GM19043 (cell line): ENCODE measurements around the gene HCK.
A peak's percentile ranks its signal among the peaks of the same experiment; 100 is the strongest.
"Not testable (repeated sequence)": the region's sequence is repeated elsewhere in the genome, so short reads cannot be mapped to it uniquely, and the experiment has no call there.

Experiments used
- ATAC-seq: cut with Tn5 transposase; IDR thresholded peaks from one replicate; pipeline ENCODE4 v1.9.1; 2021; ENCODE audit warnings: low read depth; ENCODE audit not compliant: unreplicated experiment

HCK gene

DNA sequence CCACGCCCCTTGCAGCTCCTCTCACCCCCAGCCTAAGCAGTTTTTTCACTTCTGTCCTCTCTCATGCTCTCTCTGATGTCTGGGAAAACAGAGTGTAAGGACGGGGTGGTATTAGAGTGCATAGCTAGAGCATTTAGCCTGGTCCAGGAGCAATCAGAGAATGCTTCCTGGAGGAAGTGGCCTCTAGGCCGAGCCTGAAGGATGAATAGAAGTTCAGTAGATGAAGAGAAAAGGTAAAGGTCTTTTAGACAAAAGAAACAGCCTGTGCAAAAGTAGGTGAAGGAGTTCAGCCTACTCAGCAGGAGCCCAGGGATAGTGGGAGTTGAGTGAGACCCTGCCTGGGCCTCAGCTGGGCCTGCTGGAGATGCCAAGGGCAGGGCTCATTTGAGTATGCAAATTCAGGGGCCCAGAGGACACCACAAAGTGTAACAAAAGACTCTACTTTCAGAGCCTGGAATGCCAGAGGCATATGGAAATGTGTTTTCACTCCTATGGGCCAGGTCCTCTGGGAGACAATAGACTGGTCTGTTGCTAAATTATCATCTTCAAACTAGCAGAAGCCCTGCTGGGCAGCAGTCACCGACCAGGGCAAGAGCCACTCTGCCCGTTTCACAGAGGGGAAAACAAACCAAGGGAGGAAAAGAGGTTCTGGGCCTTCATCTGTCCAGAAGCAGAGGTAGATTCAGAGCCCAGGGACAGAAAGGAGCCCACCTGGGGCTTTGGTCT is 37.8 kb downstream of the HCK start:
- ATAC-seq, result no peak

DNA sequence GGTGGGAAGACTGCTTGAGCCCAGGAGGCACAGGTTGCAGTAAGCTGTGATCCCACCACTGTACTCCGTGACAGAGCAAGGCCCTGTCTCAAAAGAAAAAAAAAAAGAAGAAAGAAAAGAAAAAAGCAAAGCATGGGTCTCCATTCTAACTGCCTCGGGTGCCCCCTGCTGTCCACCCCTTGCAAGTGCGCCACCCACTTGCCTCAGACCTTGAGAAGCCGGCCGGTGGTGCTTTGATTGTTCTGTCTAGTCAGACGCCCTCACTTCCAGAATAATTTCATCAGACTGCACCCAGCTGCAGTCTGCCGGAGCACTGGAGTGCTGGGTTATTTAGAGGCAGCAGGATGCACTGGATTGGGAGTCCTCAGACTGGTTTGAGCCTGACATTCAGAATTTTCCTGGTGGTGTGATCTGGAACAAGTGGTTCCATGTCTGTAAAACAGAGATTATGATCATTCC is 39.9 kb downstream of the HCK start:
- ATAC-seq, result no peak

DNA sequence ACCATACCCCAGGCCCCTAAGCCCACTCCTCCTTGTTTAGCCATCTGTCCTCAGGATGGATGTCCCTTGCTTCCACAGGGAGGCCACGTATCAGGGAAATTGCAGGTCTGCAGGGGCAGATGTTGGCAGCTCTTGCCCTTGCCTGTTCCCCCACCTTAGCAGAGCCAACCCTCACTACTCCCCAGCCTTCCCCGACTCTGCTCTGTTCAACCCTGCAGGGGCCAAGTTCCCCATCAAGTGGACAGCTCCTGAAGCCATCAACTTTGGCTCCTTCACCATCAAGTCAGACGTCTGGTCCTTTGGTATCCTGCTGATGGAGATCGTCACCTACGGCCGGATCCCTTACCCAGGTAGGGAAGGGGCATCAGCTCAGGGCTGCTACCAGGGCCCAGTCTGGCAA is 46.7 kb downstream of the HCK start:
- ATAC-seq, result no peak

DNA sequence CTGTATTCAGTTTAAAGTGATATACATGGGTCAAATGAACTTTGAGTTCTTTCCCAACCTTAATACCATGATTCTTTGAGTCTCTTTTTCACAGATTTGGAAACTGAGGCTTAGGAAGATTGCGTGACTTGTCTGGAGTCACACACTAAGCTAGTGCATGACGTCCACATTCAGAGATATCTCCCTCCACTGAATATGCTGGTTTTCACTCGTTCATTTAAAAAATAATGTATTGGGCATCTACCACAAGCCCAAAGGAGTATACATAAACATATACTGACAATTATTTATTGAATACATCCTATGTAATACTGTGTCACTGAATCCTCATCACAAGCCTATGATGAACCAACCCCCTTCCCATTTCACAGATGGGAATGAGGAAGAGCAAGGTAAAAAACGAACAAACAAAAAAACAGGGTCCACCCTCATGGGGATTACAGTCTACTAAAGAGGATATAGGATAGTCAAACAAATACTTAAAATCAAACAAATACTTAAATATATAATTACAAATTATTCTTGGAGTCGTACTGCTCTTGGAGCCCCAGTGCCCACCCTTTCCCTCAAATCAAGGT is 56.9 kb downstream of the HCK start:
- ATAC-seq, result no peak

DNA sequence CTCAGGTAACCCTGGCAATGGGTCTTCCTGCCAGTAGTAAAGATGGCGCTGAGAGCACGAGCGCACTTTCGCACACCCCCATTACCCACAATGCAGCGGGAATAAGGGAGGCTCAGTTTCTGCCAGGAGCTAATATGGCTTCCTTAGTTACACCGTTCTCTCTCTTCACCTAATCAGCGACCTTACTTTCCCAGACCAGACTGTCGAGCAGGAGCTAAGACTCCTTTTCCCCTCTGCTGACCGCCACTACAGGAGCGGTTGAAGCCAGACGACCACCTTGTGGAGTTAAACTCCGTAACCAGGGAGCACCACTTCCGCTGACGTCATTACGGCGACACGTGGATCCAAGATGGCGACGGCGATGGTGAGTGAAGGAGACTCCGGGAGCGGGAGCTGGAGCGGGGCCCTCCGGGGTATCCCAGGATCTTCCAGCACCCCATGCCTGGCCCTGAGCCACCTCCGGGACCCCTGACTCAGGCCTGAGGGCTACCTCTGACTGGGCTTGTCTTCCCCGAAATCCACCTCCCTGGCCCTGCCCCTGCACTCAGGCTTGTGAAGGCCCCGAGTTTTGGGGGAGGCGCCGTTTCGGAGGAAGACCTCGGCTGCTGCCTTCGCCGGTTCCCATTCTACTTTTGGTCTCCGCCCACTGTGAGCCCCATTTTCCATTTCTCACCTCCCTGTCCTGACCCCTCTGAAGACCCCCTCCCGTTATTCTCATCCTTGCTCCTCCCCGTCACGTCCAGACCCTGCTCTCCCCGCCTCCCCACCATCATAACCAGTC is 57.5 kb downstream of the HCK start, which contains the start of gene TM9SF4:
TSS of gene TM9SF4 (plus strand) at position 323 of the 781 bp plus-strand sequence. CDS start at position 350, 27 bp downstream.
- peak; percentile 79 for ATAC-seq

DNA sequence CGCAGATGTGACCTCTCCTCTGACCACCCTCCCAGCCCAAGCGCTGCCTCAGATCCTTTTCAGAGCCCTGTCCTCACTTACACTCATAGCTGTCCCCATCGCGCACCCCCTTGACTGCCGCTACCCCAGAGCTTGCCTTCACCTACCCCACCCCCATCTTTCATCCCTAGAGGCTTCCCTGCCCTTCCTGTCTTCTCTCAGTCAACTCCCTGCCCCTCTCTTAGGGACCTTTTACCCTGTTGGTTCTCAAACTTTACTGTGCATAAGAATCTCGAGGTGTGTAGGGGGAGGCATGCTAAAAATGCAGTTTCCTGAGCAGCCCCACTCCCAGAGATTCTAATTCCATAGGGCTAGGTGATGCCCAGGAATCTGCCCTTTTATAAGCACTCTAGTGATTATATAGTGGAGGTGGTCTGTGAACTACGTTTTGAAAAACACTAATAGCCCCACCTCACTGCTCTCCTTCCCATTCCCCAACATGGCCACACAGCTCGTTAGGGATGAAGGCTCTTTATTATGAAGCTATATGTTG is 58.2 kb downstream of the HCK start:
- no peak for ATAC-seq

DNA sequence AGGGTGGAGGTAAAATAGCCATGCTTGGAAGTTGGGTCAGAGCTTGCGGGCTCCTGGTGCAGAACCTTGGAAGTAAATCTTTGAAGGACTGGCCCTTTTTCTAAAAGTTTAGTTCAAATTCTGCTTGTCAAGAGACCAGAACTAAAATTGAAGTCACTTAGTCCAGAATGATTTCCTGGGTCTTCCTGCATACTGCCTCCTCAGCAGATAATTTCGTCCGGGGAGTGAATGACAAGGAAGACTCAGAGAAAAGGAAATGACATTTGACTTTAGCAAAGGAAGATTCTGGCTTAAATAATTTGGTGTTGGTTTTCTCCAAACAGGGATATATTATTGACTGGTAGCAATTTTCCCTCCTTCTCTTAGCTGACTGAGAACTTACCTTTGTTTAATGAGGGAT is 58.7 kb downstream of the HCK start:
- ATAC-seq, result no peak

DNA sequence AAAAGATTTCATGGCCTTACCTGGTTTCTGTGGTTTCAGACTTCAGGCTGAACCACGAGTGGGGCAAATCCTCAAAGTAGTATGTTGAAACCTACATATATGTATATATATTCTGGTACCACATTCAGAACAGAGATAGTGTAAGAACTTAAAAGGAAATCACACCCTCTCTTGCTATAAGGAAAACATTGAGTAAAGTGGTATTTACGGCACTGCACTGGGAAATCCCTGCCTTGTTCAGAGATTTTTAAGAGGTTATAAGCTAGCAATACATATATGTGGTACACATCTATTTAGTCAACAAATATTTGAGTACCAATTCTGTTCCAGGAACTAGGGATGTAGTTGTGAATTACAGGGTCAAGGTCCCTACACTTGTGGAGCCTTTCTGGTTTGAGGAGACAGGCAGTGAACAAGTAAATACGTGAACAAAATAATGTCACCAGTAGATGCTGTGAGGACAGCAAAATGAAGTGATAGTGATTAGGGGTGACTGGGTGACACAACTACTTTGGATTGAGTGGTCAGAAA is 59.2 kb downstream of the HCK start:
- no peak for ATAC-seq

DNA sequence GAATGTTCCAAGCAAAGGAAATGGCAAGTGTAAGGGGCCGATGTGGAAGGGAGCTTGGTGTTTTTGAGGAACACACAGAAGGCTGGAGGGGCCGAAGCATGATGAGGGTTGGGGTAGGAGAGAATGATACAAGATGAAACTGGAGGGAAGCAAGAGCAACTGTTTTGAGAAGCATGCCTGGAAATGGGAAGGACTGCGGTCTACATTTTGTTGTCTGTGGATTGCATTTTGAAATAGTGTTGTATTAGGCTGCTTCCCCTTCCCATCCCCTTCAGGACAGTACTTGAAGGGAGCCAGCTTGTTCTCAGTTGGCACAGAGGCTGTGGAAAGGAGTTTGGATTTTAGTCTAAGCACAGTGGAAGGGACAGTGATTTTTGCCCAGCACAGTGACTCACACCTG is 59.7 kb downstream of the HCK start:
- no peak for ATAC-seq

DNA sequence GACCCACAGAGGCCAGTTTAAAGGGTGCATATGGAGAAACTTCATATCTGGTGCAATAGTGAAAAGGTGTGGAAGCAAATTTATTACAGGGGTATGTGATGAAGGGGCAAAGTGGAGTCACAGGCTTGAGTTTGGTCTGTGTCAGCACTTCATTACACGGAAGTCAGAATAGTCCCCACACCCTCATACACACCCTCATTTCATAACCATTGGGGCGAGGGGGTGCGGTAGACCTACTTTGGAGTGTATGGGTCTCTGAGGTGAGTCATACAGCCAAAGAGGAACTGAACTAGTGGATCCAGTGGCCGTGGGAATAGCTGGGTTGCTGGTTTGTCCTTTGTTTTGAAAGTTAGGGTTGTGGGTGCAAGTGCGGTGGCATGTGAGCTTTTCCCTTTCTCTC is 60.8 kb downstream of the HCK start:
- ATAC-seq, result no peak

DNA sequence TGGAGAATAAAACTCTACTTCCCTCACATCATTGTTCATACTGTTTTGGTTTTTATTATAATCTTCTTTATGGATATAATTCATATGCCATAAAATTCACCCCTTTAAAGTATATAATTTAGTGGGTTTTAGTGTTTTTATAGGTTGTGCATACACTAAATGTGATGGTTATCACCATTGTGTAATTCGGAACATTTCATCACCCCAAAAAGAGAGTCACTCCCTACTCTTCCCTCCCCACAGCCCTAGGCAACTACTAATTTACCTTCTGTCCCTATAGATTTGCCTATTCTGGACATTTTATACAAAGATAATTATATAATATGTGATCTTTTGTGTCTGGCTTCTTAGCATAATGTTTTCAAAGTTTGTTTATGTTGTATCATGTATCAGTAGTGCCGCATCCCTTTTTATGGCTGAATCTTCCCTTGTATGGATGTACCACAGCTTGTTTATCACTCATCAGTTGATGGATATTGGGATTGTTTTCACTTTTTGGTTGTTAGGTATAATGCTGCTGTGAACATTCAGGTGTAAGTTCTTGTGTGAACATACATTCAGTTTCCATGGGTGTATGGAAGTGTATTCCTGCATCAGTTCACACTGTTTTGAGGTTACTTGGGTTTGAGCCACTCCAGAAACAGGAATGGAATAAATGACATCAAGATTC is 61.7 kb downstream of the HCK start:
- ATAC-seq, result no peak

DNA sequence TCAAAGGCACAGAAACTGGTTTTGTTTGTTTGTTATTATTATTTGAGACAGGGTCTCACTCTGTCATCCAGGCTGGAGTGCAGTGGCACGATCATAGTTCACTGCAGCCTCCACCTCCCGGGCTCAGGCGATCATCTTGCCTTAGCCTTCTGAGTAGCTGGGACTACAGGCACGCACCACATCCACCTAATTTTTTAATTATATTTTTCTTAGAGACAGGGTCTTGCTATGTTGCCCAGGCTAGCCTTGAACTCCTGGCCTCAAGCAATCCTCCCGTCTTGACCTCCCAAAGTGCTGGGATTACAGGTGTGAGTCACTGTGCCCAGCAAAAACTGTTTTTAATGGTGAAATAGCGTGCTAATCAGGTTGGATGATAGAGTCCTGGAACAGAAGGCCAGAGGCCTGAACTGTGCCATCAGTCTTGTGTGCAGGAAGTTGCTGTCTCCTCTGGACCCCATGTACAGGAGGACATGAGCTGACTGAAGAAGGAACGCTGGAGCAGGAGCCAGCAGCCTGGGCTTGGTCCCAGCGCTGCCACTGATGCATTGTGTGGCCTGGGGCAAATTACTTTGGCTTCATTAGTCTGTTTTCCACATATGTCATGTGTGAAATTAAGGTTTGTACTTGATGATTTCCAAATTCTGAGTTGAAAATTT is 62.4 kb downstream of the HCK start:
- no peak for ATAC-seq

DNA sequence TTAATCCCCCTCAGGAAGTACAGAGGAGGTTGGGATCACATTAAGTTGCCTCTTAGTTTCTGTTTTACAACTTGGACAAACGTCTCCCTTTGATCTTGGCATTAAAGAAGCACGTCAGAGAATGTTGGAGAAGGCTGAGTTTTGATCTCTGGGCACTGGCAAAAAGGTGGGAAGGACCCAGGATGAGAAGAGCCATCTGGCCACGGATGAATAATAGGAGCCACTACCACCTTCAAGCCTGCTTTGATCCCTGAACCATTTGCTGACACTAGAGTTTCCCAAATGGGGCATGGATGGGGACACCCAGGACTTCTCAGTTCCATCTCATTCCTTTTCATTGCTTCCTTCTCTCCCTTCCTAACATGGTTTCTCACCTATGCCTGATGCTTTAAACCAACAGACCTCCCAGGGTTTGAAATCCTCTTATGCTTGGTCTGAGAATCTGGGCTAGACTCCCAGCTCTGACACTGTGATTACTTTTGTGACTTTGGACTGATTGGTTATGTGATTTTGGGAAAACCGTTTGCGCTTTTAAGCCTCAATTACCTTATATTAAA is 63.2 kb downstream of the HCK start:
- ATAC-seq, result no peak

DNA sequence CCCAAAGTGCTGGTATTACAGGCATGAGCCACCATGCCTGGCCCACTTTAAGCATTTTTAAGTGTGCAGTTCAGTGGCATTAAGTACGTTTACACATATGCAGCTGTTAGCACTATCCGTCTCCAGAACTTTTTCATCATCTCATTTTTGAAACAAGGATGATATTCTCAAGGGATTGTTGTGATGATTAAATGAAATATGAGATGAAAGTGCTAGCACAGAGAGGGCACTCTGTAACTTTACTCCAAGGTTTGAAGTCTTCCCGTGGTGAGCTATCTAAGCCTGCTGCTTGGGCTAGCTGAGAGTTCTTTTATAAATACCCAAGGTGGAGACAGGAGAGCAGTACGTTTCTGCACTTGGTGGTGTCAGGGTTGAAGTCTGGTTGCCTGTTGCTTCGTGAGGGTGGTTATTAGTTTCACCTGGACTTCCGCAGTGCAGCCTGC is 64.1 kb downstream of the HCK start:
- no peak for ATAC-seq

DNA sequence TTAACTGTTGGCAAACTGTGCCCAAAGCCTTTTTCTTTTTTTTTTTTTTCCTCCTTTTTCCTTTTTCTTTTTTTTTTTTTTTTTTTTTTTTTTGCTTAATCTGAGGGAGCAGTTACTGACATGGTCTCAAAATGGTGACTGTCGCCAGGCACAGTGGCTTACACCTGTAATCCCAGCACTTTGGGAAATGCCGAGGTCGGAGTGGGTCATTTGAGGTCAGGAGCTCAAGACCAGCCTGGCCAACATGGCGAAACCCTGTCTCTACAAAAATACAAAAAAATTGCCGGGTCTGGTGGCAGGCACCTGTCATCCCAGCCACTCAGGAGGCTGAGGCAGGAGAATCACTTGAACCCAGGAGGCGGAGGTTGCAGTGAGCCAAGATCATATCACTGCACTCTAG is 64.8 kb downstream of the HCK start:
- not testable (repeated sequence) for ATAC-seq

DNA sequence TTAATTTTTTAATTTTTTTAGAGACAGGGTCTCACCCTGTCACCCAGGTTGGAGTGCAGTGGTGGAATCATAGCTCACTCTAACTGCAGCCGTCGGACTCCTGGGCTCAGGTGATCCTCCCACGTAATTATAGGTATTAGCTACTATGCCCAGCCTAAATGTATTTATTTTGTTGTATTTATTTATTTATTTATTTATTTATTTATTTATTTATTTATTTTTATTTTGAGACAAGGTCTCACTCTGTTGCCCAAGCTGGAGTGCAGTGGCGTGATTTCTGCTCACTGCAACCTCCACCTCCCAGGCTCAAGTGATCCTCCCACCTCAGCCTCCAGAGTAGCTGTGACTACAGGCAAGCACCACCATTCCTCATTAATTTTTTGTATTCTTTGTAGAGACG is 66.4 kb downstream of the HCK start:
- not testable (repeated sequence) for ATAC-seq

DNA sequence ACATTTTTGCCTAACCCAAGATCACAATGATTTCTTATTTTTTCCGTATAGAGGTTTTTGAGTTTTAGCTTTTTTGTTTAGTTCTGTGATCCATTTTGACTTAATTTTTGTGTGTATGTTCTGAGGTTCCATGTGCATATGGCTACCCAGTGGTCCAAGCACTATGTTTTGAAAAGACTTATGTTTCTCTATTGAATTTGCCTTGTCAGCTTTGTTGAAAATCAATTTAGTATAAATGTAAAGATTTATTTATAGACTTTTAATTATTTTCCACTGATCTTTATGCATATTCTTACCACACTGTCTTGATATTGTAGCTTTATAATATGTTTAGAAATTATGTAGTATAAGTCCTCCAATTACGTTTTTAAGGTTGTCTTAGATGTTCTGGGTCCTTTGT is 67.7 kb downstream of the HCK start:
- no peak for ATAC-seq

DNA sequence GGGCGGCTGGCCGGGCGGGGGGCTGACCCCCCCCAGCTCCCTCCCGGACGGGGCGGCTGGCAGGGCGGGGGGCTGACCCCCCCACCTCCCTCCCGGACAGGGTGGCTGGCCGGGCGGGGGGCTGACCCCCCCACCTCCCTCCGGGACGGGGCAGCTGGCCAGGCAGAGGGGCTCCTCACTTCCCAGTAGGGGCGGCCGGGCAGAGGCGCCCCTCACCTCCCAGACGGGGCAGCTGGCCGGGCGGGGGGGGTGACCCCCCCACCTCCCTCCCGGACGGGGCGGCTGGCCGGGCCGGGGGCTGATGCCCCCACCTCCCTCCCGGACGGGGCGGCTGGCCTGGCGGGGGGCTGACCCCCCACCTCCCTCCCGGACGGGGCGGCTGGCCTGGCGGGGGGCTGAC is 69.9 kb downstream of the HCK start:
- not testable (repeated sequence) for ATAC-seq

DNA sequence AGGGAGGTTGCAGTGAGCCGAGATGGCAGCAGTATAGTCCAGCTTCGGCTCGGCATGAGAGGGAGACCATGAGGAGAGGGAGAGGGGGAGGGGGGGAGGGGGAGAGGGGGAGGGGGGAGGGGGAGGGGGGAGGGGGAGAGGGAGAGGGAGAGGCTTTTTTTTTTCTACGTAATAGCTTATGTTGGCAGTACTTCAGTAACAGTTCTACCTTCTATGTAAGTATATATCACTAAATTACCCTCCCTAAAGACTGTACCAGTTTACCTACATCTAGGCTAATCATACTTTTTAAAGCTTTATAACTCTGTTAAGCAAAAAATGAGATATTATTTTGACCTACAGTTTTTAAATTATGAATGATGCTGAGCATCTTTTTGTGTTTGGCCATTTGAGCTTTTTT is 71.0 kb downstream of the HCK start:
- ATAC-seq, result no peak
